ENCODE measurements around the gene NPAS2. TPM values are rescaled to one million over a fixed set of nuclear protein-coding genes. Genes with fewer than 3 reads are reported as not detected.

The NPAS2 gene
- polyA plus RNA-seq, 1 donor (not counting 4 experiments of a cell fraction or from before 2014, with no cell fraction given) = 17.7 TPM

DNA sequence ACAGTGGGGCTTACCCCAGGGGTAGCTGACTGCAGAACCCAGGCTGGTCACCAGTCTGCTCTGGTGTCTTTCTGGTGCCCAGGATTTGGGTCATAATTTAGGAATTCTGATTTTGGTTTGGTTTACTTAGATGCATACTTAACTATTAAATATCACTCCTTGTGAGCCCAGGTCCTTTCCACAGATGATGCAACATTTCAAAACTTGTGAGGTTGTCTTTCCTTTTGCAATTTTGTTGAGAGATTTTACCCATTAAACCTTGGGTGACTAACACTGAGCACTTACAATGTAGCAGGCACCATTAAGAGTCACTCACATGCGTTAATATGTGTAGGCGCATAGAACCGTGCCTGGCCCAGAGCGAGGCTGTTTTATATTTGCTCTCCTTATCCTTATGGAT lies 120.3 kb downstream of the NPAS2 start:
- TF ChIP-seq CTCF (optimal IDR thresholded peaks at IDR 0.05 in 1 of 3, IDR thresholded peaks at IDR 0.05 in 1 of 3, conservative IDR thresholded peaks at IDR 0.05 in 1 of 3; ENCODE audit: extremely low read depth in 1 of 3, insufficient read depth in 2 of 3, low read length in 3 of 3) (no peak), EZH2 (IDR thresholded peaks at IDR 0.05; ENCODE audit: low read length) (no peak)
- Histone ChIP-seq H3K4me3 (ENCODE audit: control insufficient read depth in 2 of 3, extremely low read depth in 1 of 3, insufficient read depth in 2 of 3, low read depth in 1 of 3, low read length in 3 of 3) (no peak overlapping the region), H2AFZ (ENCODE audit: control insufficient read depth, low read length) (no peak overlapping the region), H3K27me3 (ENCODE audit: control insufficient read depth, extremely low read depth, insufficient read depth, low read length) (no peaks in the 10 kb centered on the region), H3K4me1 (ENCODE audit: control insufficient read depth, extremely low read depth, insufficient read depth, low read length) (no peaks in the 10 kb centered on the region), H3K36me3 (ENCODE audit: control insufficient read depth in 2 of 2, extremely low read depth in 1 of 2, insufficient read depth in 2 of 2, low read length in 2 of 2) (peaks cover 4 to 33% of the 10 kb centered on the region in 2 experiments), H3K79me2 (ENCODE audit: control insufficient read depth, insufficient read depth, low read length) (no peaks in the 10 kb centered on the region), H3K9me3 (ENCODE audit: control insufficient read depth, low read depth, low read length) (no peaks in the 10 kb centered on the region), H3K9me1 (ENCODE audit: control insufficient read depth, extremely low read depth, insufficient read depth, low read length) (peaks cover 3% of the 10 kb centered on the region), H3K27ac (ENCODE audit: control insufficient read depth, insufficient read depth, low read length) (no peak overlapping the region), H4K20me1 (ENCODE audit: control insufficient read depth, extremely low read depth, insufficient read depth, low read length) (no peaks in the 10 kb centered on the region), H3K4me2 (ENCODE audit: control insufficient read depth, extremely low read depth, insufficient read depth, low read depth, low read length) (no peak overlapping the region), H3K9ac (ENCODE audit: control insufficient read depth, extremely low read depth, insufficient read depth, low read length) (no peak overlapping the region)
- no peak for FAIRE-seq
- dilution Hi-C loops (cut with MboI; ENCODE audit: extremely low pct_ligation_motif_present, low sequenced_read_pairs) = no loop called here
- no peak for DNase-seq (ENCODE audit: low read depth, low spot score)

GRCh38 chr2:100940766-100941645 lies 121.1 kb downstream of the NPAS2 start:
- H3K9ac ChIP-seq (ENCODE audit: control insufficient read depth, extremely low read depth, insufficient read depth, low read length) = no peak overlapping the region

More at GRCh38 chr2:100940766-100941645, 121.1 kb downstream of the NPAS2 start:
- no peak for TF ChIP-seq CTCF (optimal IDR thresholded peaks at IDR 0.05 in 1 of 3, IDR thresholded peaks at IDR 0.05 in 1 of 3, conservative IDR thresholded peaks at IDR 0.05 in 1 of 3; ENCODE audit: extremely low read depth in 1 of 3, insufficient read depth in 2 of 3, low read length in 3 of 3)
- TF ChIP-seq EZH2 (IDR thresholded peaks at IDR 0.05; ENCODE audit: low read length) = no peak
- H3K27ac ChIP-seq (ENCODE audit: control insufficient read depth, insufficient read depth, low read length) = no peak overlapping the region
- FAIRE-seq (no peak), DNase-seq (ENCODE audit: low read depth, low spot score) (no peak)
- H3K9me1 ChIP-seq (ENCODE audit: control insufficient read depth, extremely low read depth, insufficient read depth, low read length) = peaks cover 2% of the 10 kb centered on the region
- H3K4me3 ChIP-seq (ENCODE audit: control insufficient read depth in 2 of 3, extremely low read depth in 1 of 3, insufficient read depth in 2 of 3, low read depth in 1 of 3, low read length in 3 of 3) = no peak overlapping the region
- no peaks in the 10 kb centered on the region for H4K20me1 ChIP-seq (ENCODE audit: control insufficient read depth, extremely low read depth, insufficient read depth, low read length)
- peaks cover 3 to 36% of the 10 kb centered on the region in 2 experiments for H3K36me3 ChIP-seq (ENCODE audit: control insufficient read depth in 2 of 2, extremely low read depth in 1 of 2, insufficient read depth in 2 of 2, low read length in 2 of 2)
- no peaks in the 10 kb centered on the region for H3K4me1 ChIP-seq (ENCODE audit: control insufficient read depth, extremely low read depth, insufficient read depth, low read length)
- H3K4me2 ChIP-seq (ENCODE audit: control insufficient read depth, extremely low read depth, insufficient read depth, low read depth, low read length) = no peak overlapping the region
- no peak overlapping the region for H2AFZ ChIP-seq (ENCODE audit: control insufficient read depth, low read length)
- no peaks in the 10 kb centered on the region for H3K27me3 ChIP-seq (ENCODE audit: control insufficient read depth, extremely low read depth, insufficient read depth, low read length)
- H3K79me2 ChIP-seq (ENCODE audit: control insufficient read depth, insufficient read depth, low read length) = no peaks in the 10 kb centered on the region
- dilution Hi-C loops (cut with MboI; ENCODE audit: extremely low pct_ligation_motif_present, low sequenced_read_pairs) = no loop called here
- no peaks in the 10 kb centered on the region for H3K9me3 ChIP-seq (ENCODE audit: control insufficient read depth, low read depth, low read length)

All from keratinocyte (primary cell).